GM21786 (cell line): ENCODE data around the gene KIF11.

Source experiments
- ATAC-seq: cut with Tn5 transposase; IDR thresholded peaks from one replicate; pipeline ENCODE4 v1.9.1; 2021; ENCODE audit not compliant: unreplicated experiment

Gene KIF11

DNA sequence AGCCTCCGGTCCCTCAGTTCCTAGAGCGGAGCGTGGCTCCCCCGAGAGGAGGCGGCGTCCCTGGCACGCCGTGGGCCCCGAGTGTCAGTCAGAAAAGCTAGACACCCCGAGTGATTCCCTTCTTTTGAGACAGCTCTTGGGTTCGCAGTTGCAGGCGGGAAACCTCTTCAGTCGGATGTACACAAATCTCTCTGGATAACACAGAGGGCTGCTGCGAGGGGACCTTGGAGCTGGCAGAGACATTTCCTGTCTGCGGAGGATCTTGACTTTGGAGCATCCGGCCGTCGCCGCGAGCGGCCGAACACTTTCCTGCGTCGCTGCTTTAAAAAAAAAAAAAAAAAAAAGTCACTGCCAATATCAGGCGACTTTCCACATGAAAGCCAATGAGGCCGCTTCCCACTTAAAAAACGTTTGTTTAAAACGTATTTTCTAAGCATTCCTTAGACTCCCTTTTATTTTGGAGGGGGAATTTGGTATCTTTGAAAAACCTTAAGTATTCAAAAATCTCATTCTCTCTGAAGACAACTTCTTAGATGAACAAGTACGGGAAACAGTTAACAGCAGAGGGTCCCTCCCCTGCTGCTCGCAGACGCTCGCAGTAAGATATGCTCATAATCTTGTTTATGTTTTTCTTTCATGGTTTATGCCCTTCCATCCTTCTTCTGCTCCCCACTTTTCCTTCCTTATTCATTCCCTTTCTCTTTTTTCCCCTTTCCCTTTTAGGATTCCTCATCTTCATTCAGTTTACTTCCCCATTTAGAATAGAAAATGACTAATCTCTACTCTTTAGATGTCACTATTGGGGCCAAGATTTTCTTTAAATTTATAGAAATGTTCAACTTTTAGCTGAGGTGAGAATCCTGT is 106.8 kb downstream of the KIF11 start:
- no peak for ATAC-seq

GRCh38 chr10:92702301-92702916 is 109.5 kb downstream of the KIF11 start:
- ATAC-seq, result no peak
